ENCODE results near the gene EFNA5.

GRCh38 chr5:107538805-107539445 is 131.8 kb downstream of the EFNA5 start:
- TF ChIP-seq CTCF (conservative IDR thresholded peaks at IDR 0.05; ENCODE audit: low read depth in 2 of 2) (no peak), ETS1 (IDR thresholded peaks at IDR 0.05) (no peak), EZH2phosphoT487 (IDR thresholded peaks at IDR 0.05; ENCODE audit: unreplicated experiment) (no peak), POLR2AphosphoS5 (IDR thresholded peaks at IDR 0.05; ENCODE audit: low read depth) (no peak), EZH2 (IDR thresholded peaks at IDR 0.05; ENCODE audit: low read depth, unreplicated experiment) (no peak), JUNB (IDR thresholded peaks at IDR 0.05; ENCODE audit: unreplicated experiment) (no peak), REST (IDR thresholded peaks at IDR 0.05; ENCODE audit: unreplicated experiment) (no peak), CREB1 (CRISPR knock-in tag; IDR thresholded peaks at IDR 0.05; ENCODE audit: low read depth) (no peak), ZNF331 (CRISPR knock-in tag; IDR thresholded peaks at IDR 0.05; ENCODE audit: low read depth) (no peak), NANOG (IDR thresholded peaks at IDR 0.05; ENCODE audit: borderline replicate concordance) (no peak), STAT1 (IDR thresholded peaks at IDR 0.05; ENCODE audit: unreplicated experiment) (no peak)
